ENCODE data around the gene ENG. TPM values are rescaled to one million over a fixed set of nuclear protein-coding genes. Genes with fewer than 3 reads are reported as not detected.

ENG gene
- total and polyA plus RNA-seq, 2 experiments from 2014 or later = 1.4 to 2.6 TPM

DNA sequence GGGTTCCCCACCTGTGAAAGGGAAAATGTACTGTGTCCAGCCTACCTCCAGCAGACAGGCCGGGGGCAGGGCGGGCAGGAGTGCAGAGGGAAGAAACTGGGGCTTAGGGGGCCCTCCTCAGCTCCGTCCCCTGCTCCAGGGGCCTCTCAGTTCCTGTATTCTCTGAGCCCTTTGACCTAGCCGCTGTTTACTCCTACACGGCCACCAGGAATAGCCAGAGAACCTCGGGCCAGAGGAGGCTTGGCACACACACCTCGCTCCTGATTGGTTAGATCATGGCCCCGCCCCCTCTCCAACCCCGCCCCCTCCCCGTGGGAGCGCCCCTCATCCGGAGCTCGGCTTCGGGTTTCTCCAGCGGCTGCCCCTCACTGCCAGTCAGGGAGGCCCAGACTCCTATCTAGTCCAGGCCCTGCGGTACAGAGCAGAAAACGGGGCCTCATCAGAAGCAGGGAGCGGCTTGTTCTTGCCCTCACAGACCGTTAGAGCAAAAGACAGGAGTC, 42.8 kb upstream of the ENG start:
- TF ChIP-seq EZH2 (IDR thresholded peaks at IDR 0.05; ENCODE audit: low read depth, unreplicated experiment) (no peak), POLR2AphosphoS5 (IDR thresholded peaks at IDR 0.05; ENCODE audit: low read depth) (peak; percentile 49; the same call in 1 of the 2 replicates)
- peaks cover 5% of the 10 kb centered on the region for H3K27me3 Mint-ChIP-seq (ENCODE audit: insufficient read depth, low read depth, poor library complexity)
- H3K4me1 Mint-ChIP-seq = peaks cover 18% of the 10 kb centered on the region
- Histone ChIP-seq H3K36me3 (ENCODE audit: insufficient read depth) (peaks cover 29% of the 10 kb centered on the region), H2AFZ (no peak overlapping the region), H4K20me1 (replicated peaks; ENCODE audit: insufficient read depth) (peaks cover 12% of the 10 kb centered on the region; the same call in 1 of the 2 replicates), H3F3A (replicated peaks; ENCODE audit: low read depth) (peaks cover 19% of the 10 kb centered on the region), H3K27ac (ENCODE audit: low read depth) (peak overlapping the region; percentile 91), H3K4me1 (ENCODE audit: insufficient read depth) (peaks cover 24% of the 10 kb centered on the region), H3K9me2 (ENCODE audit: insufficient read depth) (no peaks in the 10 kb centered on the region), H3K27me3 (ENCODE audit: insufficient read depth) (peaks cover 5% of the 10 kb centered on the region; the same call in 1 of the 2 replicates), H3K4me3 (peak overlapping the region; percentile 46), H3K4me2 (peak overlapping the region; percentile 78), H3K79me2 (replicated peaks; ENCODE audit: insufficient read depth) (peaks cover 6% of the 10 kb centered on the region)
- ATAC-seq (peak; percentile 83), DNase-seq (ENCODE audit: low spot score) (peak; percentile 93)
- no peaks in the 10 kb centered on the region for H3K9me3 Mint-ChIP-seq
- peaks cover 37% of the 10 kb centered on the region for H3K36me3 Mint-ChIP-seq (ENCODE audit: low read depth)
- peak overlapping the region; percentile 62; the same call in 1 of the 2 replicates for H3K27ac Mint-ChIP-seq
- peak overlapping the region; percentile 37 for H3K4me3 Mint-ChIP-seq

GRCh38 chr9:127896395-127897192, 42.1 kb upstream of the ENG start:
- Mint-ChIP-seq H3K9me3 (no peaks in the 10 kb centered on the region), H3K4me3 (peak overlapping the region; percentile 26; the same call in 2 of the 3 replicates), H3K36me3 (ENCODE audit: low read depth) (peaks cover 40% of the 10 kb centered on the region), H3K27ac (peak overlapping the region; percentile 62; the same call in 1 of the 2 replicates), H3K4me1 (peaks cover 18% of the 10 kb centered on the region), H3K27me3 (ENCODE audit: insufficient read depth, low read depth, poor library complexity) (peaks cover 5% of the 10 kb centered on the region)
- Histone ChIP-seq H3K79me2 (replicated peaks; ENCODE audit: insufficient read depth) (peaks cover 6% of the 10 kb centered on the region), H3K4me1 (ENCODE audit: insufficient read depth) (peaks cover 24% of the 10 kb centered on the region), H3K27ac (ENCODE audit: low read depth) (peak overlapping the region; percentile 91), H3F3A (replicated peaks; ENCODE audit: low read depth) (peaks cover 19% of the 10 kb centered on the region), H3K9me2 (ENCODE audit: insufficient read depth) (no peaks in the 10 kb centered on the region), H3K36me3 (ENCODE audit: insufficient read depth) (peaks cover 29% of the 10 kb centered on the region), H3K4me2 (peak overlapping the region; percentile 78), H3K4me3 (peak overlapping the region; percentile 46), H4K20me1 (replicated peaks; ENCODE audit: insufficient read depth) (peaks cover 12% of the 10 kb centered on the region; the same call in 1 of the 2 replicates), H3K27me3 (ENCODE audit: insufficient read depth) (peaks cover 5% of the 10 kb centered on the region; the same call in 1 of the 2 replicates), H2AFZ (no peak overlapping the region)
- no peak for ATAC-seq
- DNase-seq (ENCODE audit: low spot score) = no peak
- TF ChIP-seq NANOG (IDR thresholded peaks at IDR 0.05; ENCODE audit: borderline replicate concordance) (no peak), CREB1 (CRISPR knock-in tag; IDR thresholded peaks at IDR 0.05; ENCODE audit: low read depth) (no peak), STAT1 (IDR thresholded peaks at IDR 0.05; ENCODE audit: unreplicated experiment) (no peak), ZNF331 (CRISPR knock-in tag; IDR thresholded peaks at IDR 0.05; ENCODE audit: low read depth) (no peak), EZH2 (IDR thresholded peaks at IDR 0.05; ENCODE audit: low read depth, unreplicated experiment) (no peak), JUNB (IDR thresholded peaks at IDR 0.05; ENCODE audit: unreplicated experiment) (no peak), ZNF114 (CRISPR knock-in tag; IDR thresholded peaks at IDR 0.05) (no peak), REST (IDR thresholded peaks at IDR 0.05; ENCODE audit: unreplicated experiment) (no peak), POLR2AphosphoS5 (IDR thresholded peaks at IDR 0.05; ENCODE audit: low read depth) (no peak)
- TF ChIP-seq, protein P1, sequence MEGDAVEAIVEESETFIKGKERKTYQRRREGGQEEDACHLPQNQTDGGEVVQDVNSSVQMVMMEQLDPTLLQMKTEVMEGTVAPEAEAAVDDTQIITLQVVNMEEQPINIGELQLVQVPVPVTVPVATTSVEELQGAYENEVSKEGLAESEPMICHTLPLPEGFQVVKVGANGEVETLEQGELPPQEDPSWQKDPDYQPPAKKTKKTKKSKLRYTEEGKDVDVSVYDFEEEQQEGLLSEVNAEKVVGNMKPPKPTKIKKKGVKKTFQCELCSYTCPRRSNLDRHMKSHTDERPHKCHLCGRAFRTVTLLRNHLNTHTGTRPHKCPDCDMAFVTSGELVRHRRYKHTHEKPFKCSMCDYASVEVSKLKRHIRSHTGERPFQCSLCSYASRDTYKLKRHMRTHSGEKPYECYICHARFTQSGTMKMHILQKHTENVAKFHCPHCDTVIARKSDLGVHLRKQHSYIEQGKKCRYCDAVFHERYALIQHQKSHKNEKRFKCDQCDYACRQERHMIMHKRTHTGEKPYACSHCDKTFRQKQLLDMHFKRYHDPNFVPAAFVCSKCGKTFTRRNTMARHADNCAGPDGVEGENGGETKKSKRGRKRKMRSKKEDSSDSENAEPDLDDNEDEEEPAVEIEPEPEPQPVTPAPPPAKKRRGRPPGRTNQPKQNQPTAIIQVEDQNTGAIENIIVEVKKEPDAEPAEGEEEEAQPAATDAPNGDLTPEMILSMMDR (conservative IDR thresholded peaks at IDR 0.05; ENCODE audit: low read depth in 2 of 2) = no peak
- TF ChIP-seq, protein P2, sequence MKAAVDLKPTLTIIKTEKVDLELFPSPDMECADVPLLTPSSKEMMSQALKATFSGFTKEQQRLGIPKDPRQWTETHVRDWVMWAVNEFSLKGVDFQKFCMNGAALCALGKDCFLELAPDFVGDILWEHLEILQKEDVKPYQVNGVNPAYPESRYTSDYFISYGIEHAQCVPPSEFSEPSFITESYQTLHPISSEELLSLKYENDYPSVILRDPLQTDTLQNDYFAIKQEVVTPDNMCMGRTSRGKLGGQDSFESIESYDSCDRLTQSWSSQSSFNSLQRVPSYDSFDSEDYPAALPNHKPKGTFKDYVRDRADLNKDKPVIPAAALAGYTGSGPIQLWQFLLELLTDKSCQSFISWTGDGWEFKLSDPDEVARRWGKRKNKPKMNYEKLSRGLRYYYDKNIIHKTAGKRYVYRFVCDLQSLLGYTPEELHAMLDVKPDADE (IDR thresholded peaks at IDR 0.05) = no peak

All from GM23338 (cell line).